Fibroblast of skin of left quadriceps (primary cell): ENCODE results near the gene ZNF700.
"Not testable (repeated sequence)": the region's sequence is repeated elsewhere in the genome, so short reads cannot be mapped to it uniquely, and the experiment has no call there.

Experiments
- DNase-seq, 2 experiments: peaks; one replicate each; pipeline ENCODE4 v3.0.0-alpha.2; 2013; ENCODE audit warnings: low read depth in 2 of 2

ZNF700 gene

GRCh38 chr19:11924886-11925650, at the start of gene ZNF700:
ZNF700 (plus strand) TSS chr19:11925107; CDS start chr19:11925211, 104 bp downstream.
- peak; percentile 78 to 81 for DNase-seq

- DNase-seq = not testable (repeated sequence)
Observed at GRCh38 chr19:11879687-11880266, 45.1 kb upstream of the ZNF700 start.

GRCh38 chr19:11880598-11880997, 44.3 kb upstream of the ZNF700 start:
- no peak for DNase-seq

- DNase-seq = peak in 1 of 2 experiments; percentile 17
Observed at GRCh38 chr19:11881151-11881800, 43.6 kb upstream of the ZNF700 start.

GRCh38 chr19:11882606-11883005, 42.3 kb upstream of the ZNF700 start:
- no peak for DNase-seq

GRCh38 chr19:11887234-11887610, 37.7 kb upstream of the ZNF700 start:
- DNase-seq = no peak

GRCh38 chr19:11887611-11888531, 37.0 kb upstream of the ZNF700 start, which contains the start of gene ZNF69:
ZNF69 (plus strand) TSS chr19:11887782; CDS start chr19:11887924, 142 bp downstream.
- DNase-seq = peak; percentile 44 to 51

- not testable (repeated sequence) for DNase-seq
Observed at GRCh38 chr19:11889901-11890300, 35.0 kb upstream of the ZNF700 start.

GRCh38 chr19:11890634-11891033, 34.3 kb upstream of the ZNF700 start:
- DNase-seq = no peak

GRCh38 chr19:11894851-11895250, 30.1 kb upstream of the ZNF700 start:
- DNase-seq = no peak

- DNase-seq = no peak
Observed at GRCh38 chr19:11902228-11902627, 22.7 kb upstream of the ZNF700 start.

- DNase-seq = no peak
Observed at GRCh38 chr19:11905928-11906327, 19.0 kb upstream of the ZNF700 start.

- DNase-seq = not testable (repeated sequence)
Observed at GRCh38 chr19:11911937-11912336, 13.0 kb upstream of the ZNF700 start.

GRCh38 chr19:11914417-11915051, 10.4 kb upstream of the ZNF700 start:
- not testable (repeated sequence) for DNase-seq

- no peak for DNase-seq
Observed at GRCh38 chr19:11921852-11922495, 2.9 kb upstream of the ZNF700 start.

- not testable (repeated sequence) for DNase-seq
Observed at GRCh38 chr19:11925651-11926187, 812 bp downstream of the ZNF700 start.

GRCh38 chr19:11927227-11927626, 2.3 kb downstream of the ZNF700 start:
- DNase-seq = no peak

GRCh38 chr19:11931051-11931450, 6.1 kb downstream of the ZNF700 start:
- no peak for DNase-seq

GRCh38 chr19:11931513-11931912, 6.6 kb downstream of the ZNF700 start:
- no peak for DNase-seq

GRCh38 chr19:11935829-11936228, 10.9 kb downstream of the ZNF700 start:
- DNase-seq = not testable (repeated sequence)
